Fibroblast of skin of abdomen (primary cell): ENCODE results near the gene RAB13.
A peak's percentile ranks its signal among the peaks of the same experiment; 100 is the strongest.

Experiments
- DNase-seq: peaks from one replicate; pipeline ENCODE4 v3.0.0-alpha.2; 2013

RAB13 gene

GRCh38 chr1:153977250-153978240, 8.6 kb downstream of the RAB13 start, which contains the start of gene JTB:
TSS of gene JTB (minus strand) at chr1:153977674. CDS start at chr1:153977252, 422 bp downstream.
- peak; percentile 78 for DNase-seq

GRCh38 chr1:153976819-153977249, 9.3 kb downstream of the RAB13 start:
- DNase-seq, result no peak

GRCh38 chr1:153973525-153973924, 12.6 kb downstream of the RAB13 start:
- no peak for DNase-seq

GRCh38 chr1:153973071-153973470, 13.1 kb downstream of the RAB13 start:
- DNase-seq, result no peak

- no peak for DNase-seq
These were observed 15.8 kb downstream of the RAB13 start for GRCh38 chr1:153970346-153970745.

GRCh38 chr1:153968972-153969371, 17.2 kb downstream of the RAB13 start:
- DNase-seq, result no peak

- no peak for DNase-seq
These were observed 17.7 kb downstream of the RAB13 start for GRCh38 chr1:153968408-153968807.

GRCh38 chr1:153968000-153968363, 18.2 kb downstream of the RAB13 start:
- no peak for DNase-seq

- DNase-seq, result peak; percentile 97
These were observed 18.8 kb downstream of the RAB13 start, which contains the start of gene CREB3L4 for GRCh38 chr1:153967107-153967999. TSS of gene CREB3L4 (plus strand) at chr1:153967902. CDS start at chr1:153968526, 624 bp downstream.

- DNase-seq, result peak; percentile 39
These were observed 22.2 kb downstream of the RAB13 start for GRCh38 chr1:153963850-153964331.

GRCh38 chr1:153963030-153963849, 22.9 kb downstream of the RAB13 start, which contains the start of gene SLC39A1:
TSS of gene SLC39A1 (minus strand) at chr1:153963537. CDS start at chr1:153962715, 822 bp downstream.
- DNase-seq, result peak; percentile 96

GRCh38 chr1:153962088-153963029, 23.8 kb downstream of the RAB13 start:
- no peak for DNase-seq

GRCh38 chr1:153961421-153961820, 24.7 kb downstream of the RAB13 start:
- DNase-seq, result no peak

GRCh38 chr1:153960206-153960605, 25.9 kb downstream of the RAB13 start:
- DNase-seq, result no peak

GRCh38 chr1:153959454-153959853, 26.7 kb downstream of the RAB13 start:
- DNase-seq, result no peak

- DNase-seq, result no peak
These were observed 27.2 kb downstream of the RAB13 start for GRCh38 chr1:153958961-153959260.

GRCh38 chr1:153958111-153958960, 27.8 kb downstream of the RAB13 start, which contains the start of gene CRTC2:
TSS of gene CRTC2 (minus strand) at chr1:153958612. CDS start at chr1:153958497, 115 bp downstream.
- DNase-seq, result peak; percentile 98

GRCh38 chr1:153957744-153958110, 28.4 kb downstream of the RAB13 start:
- DNase-seq, result no peak

- no peak for DNase-seq
These were observed 29.0 kb downstream of the RAB13 start for GRCh38 chr1:153956997-153957715.
